RCC 7860 (cell line): ENCODE measurements around the gene SLIRP.
"Not testable (repeated sequence)": the region's sequence is repeated elsewhere in the genome, so short reads cannot be mapped to it uniquely, and the experiment has no call there.

Experiments used
- DNase-seq: peaks from one replicate; pipeline ENCODE4 v3.0.0-alpha.2; 2015; ENCODE audit warnings: low spot score
- FAIRE-seq: peaks from 2 replicates; lab custom pipeline; 2012; peaks lifted over from hg19 to GRCh38; lab: Jason Lieb, UNC

SLIRP gene

GRCh38 chr14:77738559-77739250 is 30.8 kb downstream of the SLIRP start:
- DNase-seq: no peak
- FAIRE-seq: no peak

- DNase-seq (no peak), FAIRE-seq (no peak)
These were observed 33.5 kb downstream of the SLIRP start for GRCh38 chr14:77741438-77741837.

GRCh38 chr14:77746064-77746702 is 38.3 kb downstream of the SLIRP start:
- no peak for DNase-seq
- no peak for FAIRE-seq

GRCh38 chr14:77747425-77747824 is 39.5 kb downstream of the SLIRP start:
- not testable (repeated sequence) for DNase-seq, FAIRE-seq

- FAIRE-seq (no peak), DNase-seq (no peak)
These were observed 44.4 kb downstream of the SLIRP start for GRCh38 chr14:77752266-77752665.

- no peak for DNase-seq
- FAIRE-seq: no peak
These were observed 45.1 kb downstream of the SLIRP start for GRCh38 chr14:77752799-77753516.

- DNase-seq (peak; percentile 77), FAIRE-seq (no peak)
These were observed 52.7 kb downstream of the SLIRP start, which contains the start of gene SNW1 for GRCh38 chr14:77760381-77761204. SNW1 (minus strand) TSS chr14:77761156; CDS start chr14:77761127, 29 bp downstream.

GRCh38 chr14:77761205-77761931 is 53.5 kb downstream of the SLIRP start:
- DNase-seq (peak; percentile 4), FAIRE-seq (no peak)

- no peak for FAIRE-seq
- DNase-seq: no peak
These were observed 55.4 kb downstream of the SLIRP start for GRCh38 chr14:77763316-77763715.

- DNase-seq (no peak), FAIRE-seq (no peak)
These were observed 56.1 kb downstream of the SLIRP start for GRCh38 chr14:77763978-77764377.
